Measurements from ENCODE around the gene ZBTB20. TPM values are rescaled to one million over a fixed set of nuclear protein-coding genes. Genes with fewer than 3 reads are reported as not detected.

Gene ZBTB20
- total RNA-seq, 4 donors from 2014 or later, result 148 to 242 (median 188) TPM

GRCh38 chr3:114471478-114471877 is 675.6 kb downstream of the ZBTB20 start:
- intact Hi-C loops (cut with DNase I), result no loop called here
- no peak for DNase-seq
- TF ChIP-seq CTCF (IDR thresholded peaks at IDR 0.05) (no peak), POLR2A (IDR thresholded peaks at IDR 0.05) (no peak)
- Histone ChIP-seq H3K4me3 (replicated peaks in 1 of 3) (no peak overlapping the region), H3K9me3 (no peaks in the 10 kb centered on the region), H3K4me1 (peaks cover 29 to 40% of the 10 kb centered on the region in 2 donors), H3K36me3 (no peaks in the 10 kb centered on the region), H3K27me3 (no peaks in the 10 kb centered on the region), H3K27ac (no peak overlapping the region)
- 96% methylated on average over 2 of the region's 2 CpGs for WGBS, 2 donors

- Histone ChIP-seq H3K36me3 (no peaks in the 10 kb centered on the region), H3K4me1 (peaks cover 23 to 32% of the 10 kb centered on the region in 2 donors), H3K4me3 (replicated peaks in 1 of 3) (no peak overlapping the region), H3K27me3 (no peaks in the 10 kb centered on the region), H3K27ac (peak overlapping the region in 1 of 3 donors; percentile 51), H3K9me3 (no peaks in the 10 kb centered on the region)
- intact Hi-C loops (cut with DNase I), result no loop called here
- no peak for DNase-seq
- WGBS, 2 donors, result 85 to 92% methylated on average over 1 of the region's 1 CpG
- no peak for TF ChIP-seq POLR2A (IDR thresholded peaks at IDR 0.05)
- TF ChIP-seq CTCF (IDR thresholded peaks at IDR 0.05), result no peak
These were observed 678.0 kb downstream of the ZBTB20 start for GRCh38 chr3:114469070-114469469.

GRCh38 chr3:114466816-114467215 is 680.3 kb downstream of the ZBTB20 start:
- 97 to 98% methylated on average over 4 of the region's 4 CpGs for WGBS, 2 donors
- Histone ChIP-seq H3K4me3 (replicated peaks in 1 of 3) (no peak overlapping the region), H3K27ac (peak overlapping the region in 1 of 3 donors; percentile 13), H3K4me1 (peaks cover 23 to 32% of the 10 kb centered on the region in 2 donors), H3K9me3 (no peaks in the 10 kb centered on the region), H3K36me3 (no peaks in the 10 kb centered on the region), H3K27me3 (no peaks in the 10 kb centered on the region)
- DNase-seq, result no peak
- TF ChIP-seq CTCF (IDR thresholded peaks at IDR 0.05), result no peak
- TF ChIP-seq POLR2A (IDR thresholded peaks at IDR 0.05), result no peak
- intact Hi-C loops (cut with DNase I), result no loop called here

GRCh38 chr3:114466251-114466650 is 680.8 kb downstream of the ZBTB20 start:
- WGBS, 2 donors, result 93 to 99% methylated on average over 2 of the region's 2 CpGs
- no peak overlapping the region for H3K4me3 ChIP-seq (replicated peaks in 1 of 3)
- H3K4me1 ChIP-seq, result peaks cover 23 to 32% of the 10 kb centered on the region in 2 donors
- TF ChIP-seq CTCF (IDR thresholded peaks at IDR 0.05), result no peak
- TF ChIP-seq POLR2A (IDR thresholded peaks at IDR 0.05), result no peak
- no peaks in the 10 kb centered on the region for H3K9me3 ChIP-seq
- no peaks in the 10 kb centered on the region for H3K36me3 ChIP-seq
- no peak overlapping the region for H3K27ac ChIP-seq
- no peak for DNase-seq
- no peaks in the 10 kb centered on the region for H3K27me3 ChIP-seq
- intact Hi-C loops (cut with DNase I), result no loop called here

GRCh38 chr3:114464548-114464947 is 682.5 kb downstream of the ZBTB20 start:
- Histone ChIP-seq H3K27ac (no peak overlapping the region), H3K27me3 (no peaks in the 10 kb centered on the region), H3K4me3 (replicated peaks in 1 of 3) (no peak overlapping the region), H3K4me1 (peaks cover 19 to 25% of the 10 kb centered on the region in 2 donors), H3K36me3 (no peaks in the 10 kb centered on the region), H3K9me3 (no peaks in the 10 kb centered on the region)
- no peak for DNase-seq
- no peak for TF ChIP-seq POLR2A (IDR thresholded peaks at IDR 0.05)
- intact Hi-C loops (cut with DNase I), result no loop called here

GRCh38 chr3:114462750-114463149 is 684.3 kb downstream of the ZBTB20 start:
- intact Hi-C loops (cut with DNase I), result no loop called here
- Histone ChIP-seq H3K27me3 (no peaks in the 10 kb centered on the region), H3K27ac (no peak overlapping the region), H3K36me3 (no peaks in the 10 kb centered on the region), H3K9me3 (no peaks in the 10 kb centered on the region), H3K4me1 (peaks cover 9 to 13% of the 10 kb centered on the region in 2 donors), H3K4me3 (replicated peaks in 1 of 3) (no peak overlapping the region)
- no peak for DNase-seq
- TF ChIP-seq POLR2A (IDR thresholded peaks at IDR 0.05), result no peak
- TF ChIP-seq CTCF (IDR thresholded peaks at IDR 0.05), result no peak
- 93 to 97% methylated on average over 3 of the region's 3 CpGs for WGBS, 2 donors

All from thyroid gland (tissue), 4 donors.